ENCODE results near the gene CRACR2B. TPM values are rescaled to one million over a fixed set of nuclear protein-coding genes. Genes with fewer than 3 reads are reported as not detected.

Gene CRACR2B
- total and polyA plus RNA-seq, 2 of the 8 experiments (the other 6 are each of a cell fraction or from before 2014, with no cell fraction given), result 18.2 to 26.4 TPM

- no peak for TF ChIP-seq CHD7 (IDR thresholded peaks at IDR 0.05; ENCODE audit: insufficient replicate concordance, low read length)
- no peak for TF ChIP-seq PHF8 (conservative IDR thresholded peaks at IDR 0.05; ENCODE audit: low read depth, low read length)
- no peak for TF ChIP-seq GABPA (IDR thresholded peaks at IDR 0.05; ENCODE audit: borderline replicate concordance, insufficient read depth, low read length)
- no peak for TF ChIP-seq HDAC6 (IDR thresholded peaks at IDR 0.05; ENCODE audit: low read depth, low read length)
- TF ChIP-seq CREB1 (IDR thresholded peaks at IDR 0.05), result no peak
- no peak for TF ChIP-seq CTBP2 (IDR thresholded peaks at IDR 0.05; ENCODE audit: borderline replicate concordance, insufficient read depth, insufficient read length, low read length)
- TF ChIP-seq POU5F1 (IDR thresholded peaks at IDR 0.05; ENCODE audit: low read depth, low read length), result no peak
- no peak for TF ChIP-seq RAD21 (IDR thresholded peaks at IDR 0.05 in 1 of 2, conservative IDR thresholded peaks at IDR 0.05 in 1 of 2; ENCODE audit: low read depth in 2 of 2, low read length in 2 of 2)
Measured at GRCh38 chr11:820655-821511, 6.8 kb upstream of the CRACR2B start (continued).

Data from H1 (cell line).